HUDEP-2 (cell line): ENCODE data around the gene NAPB.

Source experiments
- DNase-seq, 76 experiments: peaks; one replicate each; lab custom pipeline; 2025; ENCODE audit not compliant: unreplicated experiment in 76 of 76; lab: John Stamatoyannopoulos, UW

NAPB gene

GRCh38 chr20:23370274-23370673, 51.0 kb downstream of the NAPB start:
- no peak for DNase-seq

- no peak for DNase-seq
These were observed 52.0 kb downstream of the NAPB start for GRCh38 chr20:23369072-23369823.

GRCh38 chr20:23368316-23369071, 52.8 kb downstream of the NAPB start:
- no peak for DNase-seq

GRCh38 chr20:23367770-23368169, 53.5 kb downstream of the NAPB start:
- DNase-seq: no peak

- peak in 8 of 76 experiments; percentile 4 to 27 (median 10) for DNase-seq
These were observed 54.9 kb downstream of the NAPB start for GRCh38 chr20:23366384-23366783.

DNA sequence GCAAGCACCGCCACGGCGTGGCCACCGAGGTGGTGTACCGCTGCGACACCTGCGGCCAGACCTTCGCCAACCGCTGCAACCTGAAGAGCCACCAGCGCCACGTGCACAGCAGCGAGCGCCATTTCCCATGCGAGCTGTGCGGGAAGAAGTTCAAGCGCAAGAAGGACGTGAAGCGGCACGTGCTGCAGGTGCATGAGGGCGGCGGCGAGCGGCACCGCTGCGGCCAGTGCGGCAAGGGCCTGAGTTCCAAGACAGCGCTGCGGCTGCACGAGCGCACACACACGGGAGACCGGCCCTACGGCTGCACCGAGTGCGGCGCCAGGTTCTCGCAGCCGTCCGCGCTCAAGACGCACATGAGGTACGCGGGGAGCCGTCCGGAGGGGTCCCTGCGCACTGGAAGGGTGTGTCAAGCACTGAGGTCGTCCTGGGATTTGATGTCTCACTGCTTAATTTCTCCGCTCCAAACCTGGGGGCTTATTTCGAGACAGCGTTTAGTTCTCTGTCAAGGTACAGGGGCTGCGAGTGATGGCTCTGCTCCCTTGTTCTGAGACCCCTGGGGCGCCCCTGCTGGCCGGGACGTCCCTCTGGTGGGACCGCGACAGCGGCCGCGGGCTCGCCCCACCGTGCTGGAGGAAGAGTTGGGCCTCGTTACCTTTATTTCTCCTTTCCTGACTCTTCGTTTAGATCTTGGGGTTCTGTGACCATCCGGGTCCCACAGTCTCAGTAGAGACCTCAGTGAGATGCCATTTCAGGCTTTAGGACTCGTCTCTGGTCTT, 55.7 kb downstream of the NAPB start:
- DNase-seq: no peak

DNA sequence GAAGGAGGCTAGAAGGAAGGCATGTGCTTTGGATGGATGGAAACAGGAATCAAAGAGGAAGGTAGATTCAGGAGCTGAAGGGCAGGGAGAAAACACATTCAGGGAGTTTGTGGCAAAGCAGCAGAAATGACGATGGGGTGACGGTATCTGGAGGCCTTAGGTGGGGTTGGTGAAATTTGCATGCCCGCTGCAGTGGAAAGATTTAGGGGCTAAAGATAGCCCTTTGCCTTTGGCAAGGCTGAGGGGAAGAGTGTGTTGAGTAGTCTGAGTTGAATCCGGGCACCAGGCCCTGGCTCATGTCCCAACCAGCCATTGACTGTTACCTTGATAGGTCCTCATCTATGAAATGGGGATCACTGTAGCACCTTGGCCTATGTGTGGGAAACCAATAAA, 58.0 kb downstream of the NAPB start:
- DNase-seq: peak in 2 of 76 experiments; percentile 5 to 6

DNA sequence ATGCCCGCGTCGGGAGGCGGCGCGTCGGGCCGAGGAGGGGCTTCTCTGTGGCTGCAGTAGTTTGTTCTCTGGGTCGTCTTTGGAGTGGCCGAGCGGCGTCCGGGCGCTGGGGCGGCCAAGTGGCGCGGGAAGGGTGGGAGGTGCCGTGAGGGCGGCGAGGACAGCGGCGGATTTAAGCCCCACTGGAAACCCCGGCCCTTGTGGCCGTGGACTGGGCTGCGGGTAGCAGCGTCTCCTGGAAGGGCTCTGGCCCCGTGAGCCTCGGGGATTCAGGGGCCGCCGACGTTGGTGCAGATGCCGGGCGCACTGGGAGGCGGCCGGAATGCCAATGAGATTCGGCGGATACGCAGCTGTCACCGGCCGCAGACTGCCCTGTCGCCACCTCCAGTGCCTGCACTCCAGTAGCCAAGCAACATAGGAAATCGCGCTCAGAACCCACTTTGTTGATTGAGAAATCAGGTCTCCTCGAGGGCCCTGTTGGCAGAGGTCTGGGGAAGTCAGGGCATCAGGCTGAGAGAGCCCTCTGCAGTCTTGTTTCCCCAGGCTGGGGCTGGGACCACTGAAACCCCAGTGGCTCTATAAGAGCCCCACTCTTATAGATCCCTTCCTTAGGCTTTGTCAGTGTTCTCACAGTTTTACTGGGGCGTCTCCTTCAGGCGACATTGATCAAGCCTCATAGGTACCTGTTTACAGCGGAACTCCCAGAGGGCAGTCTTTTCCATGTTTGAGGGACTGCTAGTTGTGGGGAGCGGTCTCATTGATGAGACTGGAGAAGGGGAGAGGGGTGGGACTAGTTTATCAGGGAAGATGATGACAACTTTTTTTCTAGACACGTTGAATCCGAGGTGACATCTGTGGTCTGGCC, 58.7 kb downstream of the NAPB start:
- DNase-seq: peak in 11 of 76 experiments; percentile 10 to 35 (median 18)

DNA sequence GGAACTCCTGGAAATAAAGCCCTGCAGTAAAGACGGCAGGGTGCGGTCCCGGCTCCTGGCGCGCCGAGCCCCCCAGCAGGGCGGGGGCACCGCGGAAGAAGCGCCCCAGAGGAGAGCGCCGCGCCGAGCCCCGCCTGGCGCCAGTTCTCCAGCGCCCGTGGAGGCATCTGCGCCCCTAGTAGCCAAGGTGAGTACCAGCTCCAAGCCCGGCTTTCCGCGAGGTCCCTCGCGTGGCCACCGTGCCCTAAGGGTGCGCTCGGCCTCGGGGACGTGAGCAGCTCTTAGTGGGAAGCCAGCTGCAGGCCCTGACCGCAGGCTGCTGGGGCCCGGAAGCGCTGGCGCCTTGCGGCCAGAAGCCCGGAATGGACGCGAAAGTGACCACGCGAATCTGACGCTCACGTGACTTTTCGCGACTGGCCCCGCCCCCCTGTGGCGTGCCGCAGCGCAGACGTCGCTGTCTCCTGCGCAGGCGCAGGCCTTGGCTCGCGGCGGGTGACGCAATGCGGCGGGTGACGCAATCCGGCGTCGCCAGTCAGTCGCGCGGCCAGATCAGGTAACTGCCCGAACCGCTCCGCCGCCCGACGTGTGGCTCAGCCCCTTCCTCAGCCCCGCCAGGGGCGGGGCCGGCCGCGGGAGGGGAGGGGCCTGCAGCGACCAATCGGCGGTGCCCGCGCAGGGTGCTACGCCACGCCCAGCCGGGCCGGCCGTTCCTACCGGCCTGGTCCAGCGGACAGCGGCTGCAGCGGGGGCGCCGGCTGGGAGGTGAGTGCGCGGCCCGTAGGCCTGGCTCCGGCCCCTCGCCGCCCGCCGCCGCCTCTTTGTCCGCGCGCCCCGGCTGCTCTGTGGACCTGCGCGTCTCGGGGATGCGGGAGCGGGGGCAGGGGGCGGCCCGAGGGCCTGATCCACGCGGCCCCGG, 59.6 kb downstream of the NAPB start, which contains the start of gene GZF1:
TSS of gene GZF1 (plus strand) at position 707 of the 916 bp plus-strand sequence. CDS start 2,202 bp downstream, outside the sequence.
- peak in 75 of 76 experiments; percentile 38 to 98 (median 96) for DNase-seq

GRCh38 chr20:23361119-23361475, 60.2 kb downstream of the NAPB start:
- peak in 12 of 76 experiments; percentile 9 to 43 (median 32) for DNase-seq

- peak in 5 of 76 experiments; percentile 10 to 45 (median 21) for DNase-seq
These were observed 60.8 kb downstream of the NAPB start for GRCh38 chr20:23360531-23360930.

- DNase-seq: peak in 27 of 76 experiments; percentile 5 to 54 (median 21)
These were observed 62.2 kb downstream of the NAPB start for GRCh38 chr20:23358923-23359593.

DNA sequence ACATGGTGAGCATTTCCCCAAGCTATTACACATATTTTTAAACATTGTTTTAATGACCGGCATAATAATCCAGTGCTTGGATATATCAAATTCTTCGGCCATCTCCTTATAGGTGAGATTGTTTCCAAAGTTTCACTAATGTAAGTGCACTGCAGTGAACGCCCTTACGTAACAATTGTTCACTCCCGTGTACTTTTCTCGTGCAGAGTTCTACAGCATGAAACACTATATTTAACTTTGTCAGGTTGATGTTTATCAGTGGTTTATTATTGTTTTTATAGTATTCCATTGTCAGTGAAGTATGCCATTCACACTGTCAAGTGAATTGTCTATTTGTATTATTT, 62.8 kb downstream of the NAPB start:
- DNase-seq: no peak

GRCh38 chr20:23357767-23358562, 63.3 kb downstream of the NAPB start:
- peak in 75 of 76 experiments; percentile 72 to 100 (median 99) for DNase-seq

DNA sequence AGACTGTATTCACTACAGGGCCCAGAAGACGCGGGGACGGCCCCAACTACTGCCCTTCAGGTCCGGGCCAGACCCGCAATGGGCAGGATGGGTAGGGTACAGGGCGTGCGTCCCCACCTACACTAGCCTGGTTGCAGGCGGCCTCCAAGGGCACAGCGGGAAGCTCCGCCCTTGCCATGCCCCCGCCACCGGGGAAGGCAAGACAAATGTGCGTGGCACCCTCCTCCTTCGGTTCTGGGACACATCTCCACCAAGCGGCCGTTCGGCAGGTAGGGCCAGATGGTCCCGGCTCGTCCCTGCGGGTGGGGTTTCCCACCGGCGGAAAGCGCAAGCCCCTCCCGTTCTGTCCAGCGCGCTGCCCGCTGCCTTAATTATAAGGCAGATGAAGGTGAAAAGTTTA, 65.1 kb downstream of the NAPB start:
- DNase-seq: no peak

DNA sequence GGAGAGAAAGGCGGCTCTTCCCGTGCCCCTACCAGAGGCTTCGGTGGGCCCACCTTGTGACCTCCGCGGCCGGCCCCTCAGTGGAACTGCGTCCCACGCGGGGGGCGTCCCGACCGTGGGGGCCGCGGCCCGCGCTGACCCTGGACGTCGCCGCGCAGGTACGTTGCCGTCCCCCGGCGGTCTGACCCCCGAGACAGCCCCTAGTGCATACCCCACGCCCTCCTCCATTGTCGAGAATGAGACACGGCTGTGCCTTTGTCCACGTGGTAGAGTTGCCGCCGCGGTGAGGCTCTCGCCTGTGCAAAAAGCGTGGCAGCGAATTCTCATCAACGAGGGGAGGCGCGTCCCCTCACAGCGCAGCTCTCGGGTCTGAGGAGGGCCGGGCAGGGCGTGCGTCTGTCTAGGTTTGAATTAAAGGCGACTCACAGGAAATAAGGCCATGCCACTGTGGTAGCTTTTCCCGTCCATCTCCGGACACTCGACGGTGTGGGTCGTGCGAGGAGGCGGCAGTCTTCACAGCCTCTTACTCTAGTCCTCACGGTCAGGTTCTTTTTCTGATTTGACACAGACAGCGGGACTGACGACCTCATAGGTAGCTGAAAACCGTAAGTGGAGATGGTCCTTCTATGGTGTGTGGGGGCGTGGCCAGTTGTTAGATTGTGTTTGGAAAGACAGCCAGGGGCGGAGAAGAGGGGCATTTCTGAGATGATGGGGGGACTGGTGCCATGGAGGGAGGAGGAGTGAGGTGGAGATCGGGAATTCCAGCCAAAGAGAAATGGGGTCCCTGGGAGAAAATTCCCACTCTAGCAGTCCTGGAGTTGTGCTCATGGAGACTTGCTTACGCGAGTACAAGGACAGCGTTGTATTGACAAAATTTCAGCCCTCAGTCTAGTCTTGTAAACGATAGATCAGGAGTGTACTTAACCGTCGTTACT, 70.1 kb downstream of the NAPB start:
- peak in 28 of 76 experiments; percentile 10 to 54 (median 30) for DNase-seq
